Mesendoderm (in vitro differentiated cells): ENCODE data around the gene OSGEPL1.

Experiments used
- DNase-seq: peaks from one replicate; pipeline ENCODE4 v3.0.0; 2013
- H2AK5ac ChIP-seq: 2 replicates; pipeline ENCODE4 v1.6.1; 2013; ENCODE audit warnings: low read length, inconsistent platforms
- H2BK120ac ChIP-seq: 2 replicates; pipeline ENCODE4 v1.6.1; 2013; ENCODE audit warnings: low read depth, mild to moderate bottlenecking, low read length, moderate library complexity, mixed read lengths
- H2BK15ac ChIP-seq: replicated peaks from 2 replicates; pipeline ENCODE4 v1.6.1; 2013; ENCODE audit warnings: low read depth, mild to moderate bottlenecking, moderate library complexity
- H2BK5ac ChIP-seq: 2 replicates; pipeline ENCODE4 v1.6.1; 2013; ENCODE audit warnings: low read length, inconsistent platforms
- H3K18ac ChIP-seq: 2 replicates; pipeline ENCODE4 v1.6.1; 2013; ENCODE audit warnings: mild to moderate bottlenecking, low read length, mixed read lengths
- H3K23ac ChIP-seq: one replicate; pipeline ENCODE4 v1.6.1; 2013; ENCODE audit warnings: low read length
- H3K27ac ChIP-seq: 2 replicates; pipeline ENCODE4 v1.5.1; 2013; ENCODE audit warnings: low read depth, mild to moderate bottlenecking, inconsistent platforms, low read length, moderate library complexity
- H3K27me3 ChIP-seq: 2 replicates; pipeline ENCODE4 v1.6.1; 2013; ENCODE audit warnings: low read length, control low read depth, mild to moderate bottlenecking, inconsistent platforms; ENCODE audit not compliant: insufficient read depth, poor library complexity
- H3K36me3 ChIP-seq: 2 replicates; pipeline ENCODE4 v1.6.1; 2013; ENCODE audit warnings: low read length, inconsistent platforms; ENCODE audit not compliant: control insufficient read depth, insufficient read depth
- H3K4ac ChIP-seq: one replicate; pipeline ENCODE4 v1.6.1; 2013; ENCODE audit warnings: low read depth, mild to moderate bottlenecking, low read length, moderate library complexity
- H3K4me1 ChIP-seq: 2 replicates; pipeline ENCODE4 v1.6.1; 2013; ENCODE audit warnings: low read depth, low read length, inconsistent platforms; ENCODE audit not compliant: control insufficient read depth
- H3K4me2 ChIP-seq: 2 replicates; pipeline ENCODE4 v1.6.1; 2013; ENCODE audit warnings: low read length
- H3K4me3 ChIP-seq: 2 replicates; pipeline ENCODE4 v1.5.1; 2013; ENCODE audit warnings: mild to moderate bottlenecking, low read length
- H3K56ac ChIP-seq: one replicate; pipeline ENCODE4 v1.6.1; 2013; ENCODE audit warnings: low read length
- H3K79me1 ChIP-seq: 2 replicates; pipeline ENCODE4 v1.6.1; 2013; ENCODE audit warnings: low read length, inconsistent platforms
- H3K79me2 ChIP-seq: 2 replicates; pipeline ENCODE4 v1.6.1; 2013; ENCODE audit warnings: mild to moderate bottlenecking, low read length; ENCODE audit not compliant: control insufficient read depth, insufficient read depth
- H3K9ac ChIP-seq: 2 replicates; pipeline ENCODE4 v1.6.1; 2013; ENCODE audit warnings: low read length, inconsistent platforms
- H4K5ac ChIP-seq: one replicate; pipeline ENCODE4 v1.6.1; 2013; ENCODE audit warnings: low read length
- H4K8ac ChIP-seq: one replicate; pipeline ENCODE4 v1.6.1; 2013; ENCODE audit warnings: low read depth, mild to moderate bottlenecking, control low read depth, low read length, moderate library complexity
- WGBS: extraction: QIAGEN DNeasy Blood & Tissue Kit; methylation state at CpG from one replicate; pipeline ENCODE4 v1.1.7; 2013; ENCODE audit warnings: low lambda C conversion rate, missing lambda C conversion rate; ENCODE audit not compliant: insufficient coverage; ENCODE audit errors: extremely low coverage; 5-methylcytosine and 5-hydroxymethylcytosine counted together

Gene OSGEPL1

GRCh38 chr2:189783451-189783926 lies 20.9 kb upstream of the OSGEPL1 start:
- H3K4me2 ChIP-seq = peak overlapping the region; percentile 54
- no peak overlapping the region for H3K4ac ChIP-seq
- H4K8ac ChIP-seq = no peak overlapping the region
- peak overlapping the region; percentile 92 for H3K9ac ChIP-seq
- H3K4me3 ChIP-seq = peak overlapping the region; percentile 91
- H2AK5ac ChIP-seq = no peak overlapping the region
- H3K79me1 ChIP-seq = peaks cover 9% of the 10 kb centered on the region
- no peak overlapping the region for H3K23ac ChIP-seq
- WGBS = no CpG with 5 or more reads among the region's 17 CpGs
- peaks cover 30% of the 10 kb centered on the region for H3K79me2 ChIP-seq
- peak overlapping the region; percentile 98 for H3K56ac ChIP-seq
- H2BK120ac ChIP-seq = no peak overlapping the region
- H3K27ac ChIP-seq = peak overlapping the region; percentile 93
- no peaks in the 10 kb centered on the region for H3K27me3 ChIP-seq
- H3K18ac ChIP-seq = peak overlapping the region; percentile 53
- no peaks in the 10 kb centered on the region for H3K36me3 ChIP-seq
- peaks cover 5% of the 10 kb centered on the region for H3K4me1 ChIP-seq
- H2BK15ac ChIP-seq = no peak overlapping the region
- H2BK5ac ChIP-seq = no peak overlapping the region
- no peak for DNase-seq
- no peak overlapping the region for H4K5ac ChIP-seq

- H3K4me1 ChIP-seq = peaks cover 5% of the 10 kb centered on the region
- no peaks in the 10 kb centered on the region for H3K27me3 ChIP-seq
- no peak for DNase-seq
- H3K27ac ChIP-seq = no peak overlapping the region
- no peaks in the 10 kb centered on the region for H3K36me3 ChIP-seq
- no peak overlapping the region for H3K4me3 ChIP-seq
- H2BK5ac ChIP-seq = no peak overlapping the region
- H3K4me2 ChIP-seq = no peak overlapping the region
- no peak overlapping the region for H3K23ac ChIP-seq
- peak overlapping the region; percentile 34 for H3K9ac ChIP-seq
- no peak overlapping the region for H2BK120ac ChIP-seq
- no peak overlapping the region for H4K8ac ChIP-seq
- no peak overlapping the region for H3K56ac ChIP-seq
- H3K4ac ChIP-seq = no peak overlapping the region
- H3K79me2 ChIP-seq = peaks cover 28% of the 10 kb centered on the region
- no CpG with 5 or more reads among the region's 4 CpGs for WGBS
- H2AK5ac ChIP-seq = no peak overlapping the region
- H3K79me1 ChIP-seq = peaks cover 9% of the 10 kb centered on the region
- H3K18ac ChIP-seq = no peak overlapping the region
- H2BK15ac ChIP-seq = no peak overlapping the region
- no peak overlapping the region for H4K5ac ChIP-seq
Measured at GRCh38 chr2:189782221-189782671, 19.7 kb upstream of the OSGEPL1 start.

GRCh38 chr2:189772212-189772611 lies 9.6 kb upstream of the OSGEPL1 start:
- H4K5ac ChIP-seq = no peak overlapping the region
- no peaks in the 10 kb centered on the region for H3K27me3 ChIP-seq
- H3K79me1 ChIP-seq = no peaks in the 10 kb centered on the region
- H3K27ac ChIP-seq = no peak overlapping the region
- no peak overlapping the region for H3K9ac ChIP-seq
- no CpG with 5 or more reads among the region's 1 CpG for WGBS
- H2AK5ac ChIP-seq = no peak overlapping the region
- no peak overlapping the region for H4K8ac ChIP-seq
- H3K36me3 ChIP-seq = peaks cover 1% of the 10 kb centered on the region
- no peak overlapping the region for H3K4me2 ChIP-seq
- no peak overlapping the region for H2BK5ac ChIP-seq
- H3K23ac ChIP-seq = no peak overlapping the region
- no peak for DNase-seq
- no peak overlapping the region for H3K56ac ChIP-seq
- H2BK120ac ChIP-seq = no peak overlapping the region
- no peak overlapping the region for H3K4ac ChIP-seq
- no peaks in the 10 kb centered on the region for H3K79me2 ChIP-seq
- no peak overlapping the region for H3K18ac ChIP-seq
- H2BK15ac ChIP-seq = no peak overlapping the region
- H3K4me3 ChIP-seq = no peak overlapping the region
- H3K4me1 ChIP-seq = no peaks in the 10 kb centered on the region

- Histone ChIP-seq H2AK5ac (no peak overlapping the region), H2BK15ac (no peak overlapping the region), H4K5ac (no peak overlapping the region), H3K79me1 (no peaks in the 10 kb centered on the region), H3K4ac (no peak overlapping the region), H3K79me2 (no peaks in the 10 kb centered on the region), H2BK5ac (no peak overlapping the region), H3K4me2 (no peak overlapping the region), H3K27me3 (no peaks in the 10 kb centered on the region), H4K8ac (no peak overlapping the region), H2BK120ac (no peak overlapping the region), H3K56ac (no peak overlapping the region), H3K27ac (no peak overlapping the region), H3K18ac (no peak overlapping the region), H3K4me3 (no peak overlapping the region), H3K23ac (no peak overlapping the region), H3K36me3 (peaks cover 1% of the 10 kb centered on the region), H3K9ac (no peak overlapping the region), H3K4me1 (no peaks in the 10 kb centered on the region)
- no CpG with 5 or more reads among the region's 6 CpGs for WGBS
- DNase-seq = no peak
Measured at GRCh38 chr2:189770590-189771322, 8.2 kb upstream of the OSGEPL1 start.

GRCh38 chr2:189763908-189764661 lies 1.5 kb upstream of the OSGEPL1 start:
- Histone ChIP-seq H3K23ac (no peak overlapping the region), H3K27ac (no peak overlapping the region), H4K5ac (no peak overlapping the region), H2BK120ac (no peak overlapping the region), H4K8ac (no peak overlapping the region), H3K27me3 (no peaks in the 10 kb centered on the region), H2BK15ac (no peak overlapping the region), H2BK5ac (no peak overlapping the region), H3K79me2 (no peaks in the 10 kb centered on the region), H3K9ac (no peak overlapping the region), H3K18ac (no peak overlapping the region), H2AK5ac (no peak overlapping the region), H3K4me1 (no peaks in the 10 kb centered on the region), H3K4ac (no peak overlapping the region), H3K36me3 (no peaks in the 10 kb centered on the region), H3K79me1 (no peaks in the 10 kb centered on the region), H3K56ac (no peak overlapping the region), H3K4me2 (no peak overlapping the region), H3K4me3 (no peak overlapping the region)
- no peak for DNase-seq
- no CpG with 5 or more reads among the region's 4 CpGs for WGBS
